Activated CD4-positive, CD25-positive, alpha-beta regulatory T cell treated with anti-CD3 and anti-CD28 coated beads, Interleukin-2, amount 50 U/mL, for 24 hours (primary cell): Measurements from ENCODE around the gene ALDH1A3.

Source experiments
- ATAC-seq, 2 donors: fragments of 150-1000 bp; cut with Tn5 transposase; one replicate each; pipeline ENCODE4 v1.10.0; 2021; ENCODE audit warnings: mild to moderate bottlenecking in 1 of 2, moderate library complexity in 1 of 2

ALDH1A3 gene

GRCh38 chr15:100926971-100927756, 47.5 kb downstream of the ALDH1A3 start:
- no peak for ATAC-seq

GRCh38 chr15:100928632-100929280, 49.1 kb downstream of the ALDH1A3 start:
- no peak for ATAC-seq

GRCh38 chr15:100929641-100930042, 50.0 kb downstream of the ALDH1A3 start:
- no peak for ATAC-seq

- no peak for ATAC-seq
Measured at GRCh38 chr15:100930306-100930848, 50.7 kb downstream of the ALDH1A3 start.

- no peak for ATAC-seq
Measured at GRCh38 chr15:100931143-100931890, 51.7 kb downstream of the ALDH1A3 start.

GRCh38 chr15:100932676-100933348, 53.2 kb downstream of the ALDH1A3 start:
- ATAC-seq = no peak

- no peak for ATAC-seq
Measured at GRCh38 chr15:100934166-100934565, 54.5 kb downstream of the ALDH1A3 start.

GRCh38 chr15:100934726-100935125, 55.1 kb downstream of the ALDH1A3 start:
- no peak for ATAC-seq

- no peak for ATAC-seq
Measured at GRCh38 chr15:100937171-100937570, 57.5 kb downstream of the ALDH1A3 start.

- ATAC-seq = no peak
Measured at GRCh38 chr15:100939791-100940190, 60.2 kb downstream of the ALDH1A3 start.

GRCh38 chr15:100940767-100941379, 61.2 kb downstream of the ALDH1A3 start:
- ATAC-seq = peak; percentile 27 to 39

GRCh38 chr15:100941536-100941935, 61.9 kb downstream of the ALDH1A3 start:
- ATAC-seq = peak; percentile 30 to 56

- ATAC-seq = no peak
Measured at GRCh38 chr15:100942656-100943425, 63.2 kb downstream of the ALDH1A3 start.

- no peak for ATAC-seq
Measured at GRCh38 chr15:100944244-100944895, 64.7 kb downstream of the ALDH1A3 start.

GRCh38 chr15:100944986-100945385, 65.4 kb downstream of the ALDH1A3 start:
- no peak for ATAC-seq

- no peak for ATAC-seq
Measured at GRCh38 chr15:100947760-100948429, 68.3 kb downstream of the ALDH1A3 start.

- ATAC-seq = no peak
Measured at GRCh38 chr15:100948430-100948762, 68.8 kb downstream of the ALDH1A3 start.

GRCh38 chr15:100949691-100950090, 70.1 kb downstream of the ALDH1A3 start:
- no peak for ATAC-seq

- ATAC-seq = no peak
Measured at GRCh38 chr15:100951965-100952364, 72.3 kb downstream of the ALDH1A3 start.

GRCh38 chr15:100952566-100952965, 72.9 kb downstream of the ALDH1A3 start:
- no peak for ATAC-seq
